Transverse colon (tissue), 4 donors: ENCODE measurements around the gene RPS3. TPM values are rescaled to one million over a fixed set of nuclear protein-coding genes. Genes with fewer than 3 reads are reported as not detected.

Source experiments
- DNase-seq: peaks from one replicate; pipeline ENCODE4 v3.0.0-alpha.2; 2019
- H3K27ac ChIP-seq, 4 donors: fragments of 200-600 bp; sonication (generic); 2 replicates each; pipeline ENCODE4 v1.5.1; 2016 to 2018; ENCODE audit warnings: inconsistent platforms in 4 of 4
- H3K27me3 ChIP-seq: fragments of 200-600 bp; sonication (generic); 2 replicates; pipeline ENCODE4 v1.5.1; 2017; ENCODE audit warnings: inconsistent platforms
- H3K36me3 ChIP-seq, 4 donors: fragments of 200-600 bp; sonication (generic); 2 replicates each; pipeline ENCODE4 v1.5.1; 2017 to 2019; ENCODE audit warnings: inconsistent platforms in 4 of 4
- H3K4me1 ChIP-seq, 4 donors: fragments of 200-600 bp; sonication (generic); 2 replicates each; pipeline ENCODE4 v1.5.1; 2017 to 2020; ENCODE audit warnings: inconsistent platforms in 4 of 4
- H3K4me3 ChIP-seq, 4 donors: fragments of 200-600 bp; sonication (generic); 1 replicate in 1 of 4; 2 replicates in 3 of 4; pipeline versions ENCODE4 v1.5.1 to v1.6.1; 2017 to 2019; ENCODE audit warnings: inconsistent platforms in 4 of 4
- H3K9me3 ChIP-seq, 2 donors: fragments of 200-600 bp; sonication (generic); 2 replicates each; pipeline ENCODE4 v1.5.1; 2017 to 2019; ENCODE audit warnings: inconsistent platforms in 2 of 2
- EP300 ChIP-seq: sonication (generic); formaldehyde crosslinking; IDR thresholded peaks from one replicate; pipeline ENCODE4 v1.6.1; 2017; ENCODE audit warnings: antibody characterized with exemption, low read depth
- POLR2A ChIP-seq: fragments of 450-650 bp; IDR thresholded peaks from one replicate; pipeline ENCODE4 v1.6.1; 2016; ENCODE audit warnings: antibody characterized with exemption, mild to moderate bottlenecking, moderate library complexity
- POLR2AphosphoS5 ChIP-seq, 3 donors: sonication (generic); formaldehyde crosslinking; IDR thresholded peaks; one replicate each; pipeline ENCODE4 v1.6.1; 2016; ENCODE audit warnings: antibody characterized with exemption in 3 of 3
- WGBS, 2 donors: methylation state at CpG; one replicate each; pipeline ENCODE4 v1.1.5; 2018; ENCODE audit warnings: low coverage in 1 of 2; 5-methylcytosine and 5-hydroxymethylcytosine counted together
- in situ Hi-C, 4 donors: fragments of 200-750 bp; cut with MboI; loops; one replicate each; pipeline versions ENCODE4 v1.15.0 to v1.15.1; 2017; ENCODE audit warnings: low sequenced_read_pairs in 3 of 4, low pct_ligation_motif_present in 1 of 4, low pct_unique_long_range_greater_than_20kb in 1 of 4
- intact Hi-C: fragments of 100-400 bp; cut with DNase I; formaldehyde crosslinking; loops from one replicate; pipeline ENCODE4 v1.15.1; 2023; ENCODE audit warnings: low total_unique reads
- total RNA-seq, 4 donors: library from RNA; depleted of rRNA; stranded (reverse); fragments of >200 nt; gene quantifications; one replicate each; pipeline ENCODE4 v1.1.0, GENCODE V29; 2016
- TF ChIP-seq, protein P1 (sequence below), 5 experiments: fragments of 200-600 bp in 3 of 5; fragments of 450-650 bp in 2 of 5; sonication (generic) in 3 of 5; IDR thresholded peaks; 1 replicate in 2 of 5; 2 replicates in 3 of 5; pipeline ENCODE4 v1.5.1; 2016 to 2017; ENCODE audit warnings: antibody characterized with exemption in 5 of 5, inconsistent platforms in 3 of 5, mild to moderate bottlenecking in 2 of 5, moderate library complexity in 1 of 5

The RPS3 gene
- total RNA-seq = 1,000 to 10,000 TPM in 1 of 4 donors, 100 to 1,000 TPM in 3; 492 to 1,045 (median 813) TPM

- Histone ChIP-seq H3K36me3 (peaks cover 0 to 30% (median 14%) of the 10 kb centered on the region in 4 donors), H3K4me1 (peaks cover 9 to 22% (median 18%) of the 10 kb centered on the region in 4 donors), H3K4me3 (peak within 1 kb of the TSS; percentile 65 to 86 (median 77)), H3K9me3 (no peaks in the 10 kb centered on the region), H3K27ac (peak within 1 kb of the TSS; percentile 93 to 96 (median 94)), H3K27me3 (no peaks in the 10 kb centered on the region)
- in situ Hi-C loops (no loop called here), intact Hi-C loops (no loop called here)
- WGBS, 2 donors = 0% methylated on average over 5 to 55 of the region's 55 CpGs
- peak; percentile 94 for DNase-seq
- TF ChIP-seq POLR2AphosphoS5 (IDR thresholded peaks at IDR 0.05) = peak; percentile 98
- TF ChIP-seq, protein P1, sequence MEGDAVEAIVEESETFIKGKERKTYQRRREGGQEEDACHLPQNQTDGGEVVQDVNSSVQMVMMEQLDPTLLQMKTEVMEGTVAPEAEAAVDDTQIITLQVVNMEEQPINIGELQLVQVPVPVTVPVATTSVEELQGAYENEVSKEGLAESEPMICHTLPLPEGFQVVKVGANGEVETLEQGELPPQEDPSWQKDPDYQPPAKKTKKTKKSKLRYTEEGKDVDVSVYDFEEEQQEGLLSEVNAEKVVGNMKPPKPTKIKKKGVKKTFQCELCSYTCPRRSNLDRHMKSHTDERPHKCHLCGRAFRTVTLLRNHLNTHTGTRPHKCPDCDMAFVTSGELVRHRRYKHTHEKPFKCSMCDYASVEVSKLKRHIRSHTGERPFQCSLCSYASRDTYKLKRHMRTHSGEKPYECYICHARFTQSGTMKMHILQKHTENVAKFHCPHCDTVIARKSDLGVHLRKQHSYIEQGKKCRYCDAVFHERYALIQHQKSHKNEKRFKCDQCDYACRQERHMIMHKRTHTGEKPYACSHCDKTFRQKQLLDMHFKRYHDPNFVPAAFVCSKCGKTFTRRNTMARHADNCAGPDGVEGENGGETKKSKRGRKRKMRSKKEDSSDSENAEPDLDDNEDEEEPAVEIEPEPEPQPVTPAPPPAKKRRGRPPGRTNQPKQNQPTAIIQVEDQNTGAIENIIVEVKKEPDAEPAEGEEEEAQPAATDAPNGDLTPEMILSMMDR (IDR thresholded peaks at IDR 0.05) = peak in 2 of 5 experiments; percentile 23 to 35
- peak; percentile 36 for TF ChIP-seq EP300
- TF ChIP-seq POLR2A = peak; percentile 93
These were observed at the start of gene RPS3 for GRCh38 chr11:75399344-75400145. TSS of gene RPS3 (plus strand) at chr11:75399518. CDS start at chr11:75399548, 30 bp downstream.

DNA sequence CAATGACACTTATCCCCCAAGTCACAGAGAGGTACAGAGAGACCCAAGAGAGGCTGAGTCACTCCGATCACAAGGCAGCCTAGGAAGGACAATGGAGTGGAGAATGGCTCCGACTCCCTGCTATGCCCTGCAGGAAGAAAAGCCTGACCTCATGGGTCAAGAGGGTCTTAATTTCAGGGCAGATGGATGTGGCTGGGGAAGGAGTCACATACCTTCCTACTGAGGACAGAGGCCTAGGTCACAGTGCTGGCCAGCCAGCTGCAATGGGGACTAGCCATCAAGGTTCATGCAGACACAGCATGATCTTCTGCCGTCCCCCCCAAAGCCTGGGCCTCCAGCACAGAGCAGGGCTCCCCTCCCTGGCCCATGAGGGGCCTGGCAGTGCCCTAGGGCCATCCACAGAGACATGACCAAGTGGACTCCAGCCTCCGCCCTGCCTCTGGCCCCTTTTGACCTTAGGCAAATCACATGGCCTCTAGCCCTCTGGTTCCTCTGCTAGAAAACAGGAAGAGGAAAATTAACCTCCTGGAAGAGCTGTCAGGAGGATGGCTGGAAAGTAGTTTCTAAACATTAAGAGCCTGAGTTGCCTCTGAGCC lies 49.7 kb upstream of the RPS3 start:
- Histone ChIP-seq H3K9me3 (no peaks in the 10 kb centered on the region), H3K36me3 (no peaks in the 10 kb centered on the region), H3K27ac (peak overlapping the region; percentile 91 to 97 (median 94)), H3K4me3 (peak overlapping the region in 3 of 4 donors; percentile 59 to 83 (median 65)), H3K4me1 (peaks cover 43 to 76% (median 71%) of the 10 kb centered on the region in 4 donors), H3K27me3 (no peaks in the 10 kb centered on the region)
- TF ChIP-seq, protein P1 (IDR thresholded peaks at IDR 0.05) = no peak
- no peak for TF ChIP-seq POLR2A
- TF ChIP-seq EP300 = no peak
- TF ChIP-seq POLR2AphosphoS5 (IDR thresholded peaks at IDR 0.05) = no peak
- intact Hi-C loops = no loop called here
- 72 to 86% methylated on average over 2 to 4 of the region's 4 CpGs for WGBS, 2 donors
- DNase-seq = no peak
- in situ Hi-C loops = no loop called here

- intact Hi-C loops = no loop called here
- Histone ChIP-seq H3K27me3 (no peaks in the 10 kb centered on the region), H3K27ac (peak overlapping the region; percentile 91 to 97 (median 94)), H3K36me3 (no peaks in the 10 kb centered on the region), H3K4me3 (peak overlapping the region in 3 of 4 donors; percentile 59 to 83 (median 65)), H3K4me1 (peaks cover 43 to 69% (median 65%) of the 10 kb centered on the region in 4 donors), H3K9me3 (no peaks in the 10 kb centered on the region)
- in situ Hi-C loops = no loop called here
- WGBS, 2 donors = 39% methylated on average over 9 of the region's 9 CpGs; no CpG with 5 or more reads in 1 of the 2 donors
- TF ChIP-seq, protein P1 (IDR thresholded peaks at IDR 0.05) = no peak
- TF ChIP-seq POLR2AphosphoS5 (IDR thresholded peaks at IDR 0.05) = no peak
- no peak for TF ChIP-seq POLR2A
- no peak for TF ChIP-seq EP300
- DNase-seq = no peak
These were observed 49.1 kb upstream of the RPS3 start for GRCh38 chr11:75350122-75350742.
